ENCODE results near the gene VWA7.

- TF ChIP-seq FOXA1 (IDR thresholded peaks at IDR 0.05) (no peak), NFRKB (IDR thresholded peaks at IDR 0.05) (no peak), FOXM1 (IDR thresholded peaks at IDR 0.05; ENCODE audit: borderline replicate concordance) (no peak), FOXK2 (IDR thresholded peaks at IDR 0.05) (no peak), ZNF384 (IDR thresholded peaks at IDR 0.05) (no peak), CTBP1 (IDR thresholded peaks at IDR 0.05; ENCODE audit: borderline replicate concordance) (no peak), ELF4 (IDR thresholded peaks at IDR 0.05) (no peak), BHLHE40 (IDR thresholded peaks at IDR 0.05; ENCODE audit: borderline replicate concordance) (no peak), SP1 (IDR thresholded peaks at IDR 0.05) (no peak), HDGF (IDR thresholded peaks at IDR 0.05; ENCODE audit: borderline replicate concordance) (no peak), TARDBP (IDR thresholded peaks at IDR 0.05) (no peak), L3MBTL2 (conservative IDR thresholded peaks at IDR 0.05) (no peak), ARNT (IDR thresholded peaks at IDR 0.05) (no peak)
Observed at GRCh38 chr6:31761343-31761742, 15.8 kb downstream of the VWA7 start.

Data from HEK293T (cell line).